ENCODE results near the gene IFT122. TPM values are rescaled to one million over a fixed set of nuclear protein-coding genes. Genes with fewer than 3 reads are reported as not detected.

Gene IFT122
- total and polyA plus RNA-seq, 9 donors = 20.8 to 58.1 (median 45.6) TPM

DNA sequence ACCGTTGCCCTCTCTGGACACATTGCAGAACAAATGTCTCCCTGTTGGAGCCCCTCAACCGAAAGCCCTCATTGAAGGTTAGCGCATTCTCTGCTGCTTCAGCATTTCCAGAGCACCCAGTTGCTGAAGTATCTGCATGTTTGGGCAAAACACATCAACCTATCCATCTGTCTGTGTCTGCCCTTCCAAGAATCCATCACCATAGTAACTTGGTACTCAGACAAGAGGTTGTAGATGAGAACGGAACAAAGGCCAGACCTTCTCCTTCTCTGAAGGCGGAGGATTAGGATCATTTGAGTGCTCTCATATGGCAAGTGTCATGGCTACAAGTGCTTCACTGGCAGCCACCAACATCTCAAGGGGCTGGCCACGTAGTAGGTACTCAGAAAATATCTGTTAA, 65.3 kb downstream of the IFT122 start:
- H3K27me3 ChIP-seq = no peaks in the 10 kb centered on the region
- WGBS, 3 donors = 82 to 88% (median 88%) methylated on average over 6 of the region's 6 CpGs
- DNase-seq = no peak
- H3K27ac ChIP-seq = no peak overlapping the region
- intact Hi-C loops (cut with DNase I) = loop anchor here in 1 of 4 donors (10.0 kb wide), 1 partner anchor 319 kb away; no protein-coding TSS in a partner anchor
- H3K9me3 ChIP-seq = no peaks in the 10 kb centered on the region
- H3K4me1 ChIP-seq (ENCODE audit: insufficient read depth) = no peaks in the 10 kb centered on the region
- H3K4me3 ChIP-seq = no peak overlapping the region
- TF ChIP-seq CTCF (IDR thresholded peaks at IDR 0.05) = no peak
- no peak for TF ChIP-seq EP300 (IDR thresholded peaks at IDR 0.05)
- TF ChIP-seq POLR2A (IDR thresholded peaks at IDR 0.05) = no peak
- no peaks in the 10 kb centered on the region for H3K36me3 ChIP-seq

GRCh38 chr3:129506231-129506742, 66.3 kb downstream of the IFT122 start:
- WGBS, 3 donors = 77 to 80% (median 78%) methylated on average over 9 of the region's 9 CpGs
- no peak overlapping the region for H3K27ac ChIP-seq
- no peak overlapping the region for H3K4me3 ChIP-seq
- intact Hi-C loops (cut with DNase I) = loop anchor here in 1 of 4 donors (10.0 kb wide), 1 partner anchor 319 kb away; no protein-coding TSS in a partner anchor
- no peaks in the 10 kb centered on the region for H3K4me1 ChIP-seq (ENCODE audit: insufficient read depth)
- no peaks in the 10 kb centered on the region for H3K27me3 ChIP-seq
- DNase-seq = no peak
- H3K36me3 ChIP-seq = no peaks in the 10 kb centered on the region
- no peak for TF ChIP-seq EP300 (IDR thresholded peaks at IDR 0.05)
- no peak for TF ChIP-seq POLR2A (IDR thresholded peaks at IDR 0.05)
- no peak for TF ChIP-seq CTCF (IDR thresholded peaks at IDR 0.05)
- H3K9me3 ChIP-seq = no peaks in the 10 kb centered on the region

DNA sequence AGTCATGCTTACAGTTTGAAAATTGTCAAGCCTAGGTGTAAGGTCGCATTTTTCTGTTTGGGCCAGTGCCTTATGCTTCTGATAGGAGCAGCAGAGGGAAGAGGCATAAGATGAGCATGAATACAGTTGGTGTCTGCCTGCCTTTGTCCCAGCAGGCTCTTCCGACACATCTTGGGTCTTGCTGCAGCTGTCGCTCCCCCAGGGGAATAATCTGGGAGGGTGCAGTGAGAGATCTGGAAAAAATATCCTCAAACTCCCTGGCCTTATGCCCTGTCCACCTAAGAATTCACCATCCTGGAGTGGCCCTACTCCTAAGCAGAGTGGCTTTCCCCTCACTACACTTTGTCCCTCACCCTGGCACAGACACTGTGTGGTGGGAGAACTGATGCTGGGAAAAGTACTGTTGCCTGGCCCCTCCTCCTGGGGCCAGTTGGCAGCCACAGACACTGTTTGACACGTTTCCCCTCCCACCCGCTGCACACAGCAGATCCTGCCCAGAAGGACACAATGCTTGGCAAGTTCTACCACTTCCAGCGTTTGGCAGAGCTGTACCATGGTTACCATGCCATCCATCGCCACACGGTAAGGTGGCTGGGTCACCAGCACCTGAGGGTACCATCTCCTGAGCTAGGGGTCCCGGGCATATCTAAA, 67.3 kb downstream of the IFT122 start:
- Histone ChIP-seq H3K27me3 (no peaks in the 10 kb centered on the region), H3K27ac (no peak overlapping the region), H3K4me3 (no peak overlapping the region), H3K36me3 (no peaks in the 10 kb centered on the region), H3K9me3 (no peaks in the 10 kb centered on the region), H3K4me1 (ENCODE audit: insufficient read depth) (no peaks in the 10 kb centered on the region)
- TF ChIP-seq EP300 (IDR thresholded peaks at IDR 0.05) (no peak), POLR2A (IDR thresholded peaks at IDR 0.05) (no peak), CTCF (IDR thresholded peaks at IDR 0.05) (no peak)
- WGBS, 3 donors = 72 to 83% (median 75%) methylated on average over 9 of the region's 9 CpGs
- no peak for DNase-seq
- intact Hi-C loops (cut with DNase I) = loop anchor here in 1 of 4 donors (10.0 kb wide), 1 partner anchor 317 kb away; no protein-coding TSS in a partner anchor

DNA sequence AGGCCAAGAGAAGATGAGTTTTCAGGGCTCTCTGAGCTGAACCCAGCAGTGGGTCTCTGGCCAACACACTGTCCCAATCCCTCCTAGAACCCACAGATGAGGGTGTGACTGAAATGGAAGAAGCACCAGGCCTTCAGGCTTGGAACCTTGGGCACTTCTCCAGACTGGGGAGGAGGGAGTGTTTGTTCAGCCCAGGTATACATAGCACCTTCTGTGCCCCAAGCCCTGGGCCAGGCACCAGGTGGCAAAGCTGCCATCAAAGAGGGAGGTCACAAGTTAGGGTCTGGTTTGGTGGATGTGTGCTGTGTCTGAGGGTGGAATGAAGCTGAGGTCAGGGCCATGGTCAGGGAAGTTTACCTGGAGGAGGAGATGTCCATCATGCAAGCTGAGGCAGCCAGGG, 72.6 kb downstream of the IFT122 start:
- Histone ChIP-seq H3K36me3 (no peaks in the 10 kb centered on the region), H3K9me3 (no peaks in the 10 kb centered on the region)
- TF ChIP-seq EP300 (IDR thresholded peaks at IDR 0.05) = no peak
- TF ChIP-seq CTCF (IDR thresholded peaks at IDR 0.05) = no peak
- TF ChIP-seq POLR2A (IDR thresholded peaks at IDR 0.05) = no peak

More for the DNA sequence above, 72.6 kb downstream of the IFT122 start:
- no peak for DNase-seq
- intact Hi-C loops (cut with DNase I) = no loop called here
- H3K4me3 ChIP-seq = no peak overlapping the region
- no peaks in the 10 kb centered on the region for H3K4me1 ChIP-seq (ENCODE audit: insufficient read depth)
- H3K27me3 ChIP-seq = no peaks in the 10 kb centered on the region
- H3K27ac ChIP-seq = no peak overlapping the region
